ENCODE results near the gene PIK3R3.

Gene PIK3R3

GRCh38 chr1:46132529-46133180 lies at the start of gene PIK3R3:
Gene PIK3R3, minus strand, starts transcription at chr1:46132629. Its CDS starts 677 bp downstream, at chr1:46131952.
- DNase-seq = peak; percentile 95

GRCh38 chr1:46181343-46182260 lies 49.2 kb upstream of the PIK3R3 start:
- DNase-seq = no peak

- DNase-seq = no peak
Observed at GRCh38 chr1:46180082-46180616, 47.7 kb upstream of the PIK3R3 start.

- peak; percentile 71 for DNase-seq
Observed at GRCh38 chr1:46179138-46180081, 47.0 kb upstream of the PIK3R3 start.

GRCh38 chr1:46176211-46176865 lies 43.9 kb upstream of the PIK3R3 start, which contains the start of gene P3R3URF:
Gene P3R3URF, minus strand, starts transcription at chr1:46176488. Its CDS starts 17 bp downstream, at chr1:46176471.
- no peak for DNase-seq

GRCh38 chr1:46175243-46175642 lies 42.8 kb upstream of the PIK3R3 start:
- DNase-seq = no peak

GRCh38 chr1:46174448-46175231 lies 42.2 kb upstream of the PIK3R3 start, which contains the start of gene TSPAN1:
Gene TSPAN1, plus strand, starts transcription at chr1:46175087. Its CDS starts 6,021 bp downstream, at chr1:46181108.
- DNase-seq = no peak

- DNase-seq = no peak
Observed at GRCh38 chr1:46173361-46173856, 41.0 kb upstream of the PIK3R3 start.

GRCh38 chr1:46172321-46172720 lies 39.9 kb upstream of the PIK3R3 start:
- DNase-seq = no peak

- DNase-seq = no peak
Observed at GRCh38 chr1:46171871-46172270, 39.4 kb upstream of the PIK3R3 start.

GRCh38 chr1:46171351-46171750 lies 38.9 kb upstream of the PIK3R3 start:
- no peak for DNase-seq

GRCh38 chr1:46169811-46170454 lies 37.5 kb upstream of the PIK3R3 start:
- no peak for DNase-seq

- DNase-seq = no peak
Observed at GRCh38 chr1:46168477-46168876, 36.0 kb upstream of the PIK3R3 start.

GRCh38 chr1:46166521-46167462 lies 34.4 kb upstream of the PIK3R3 start:
- no peak for DNase-seq

- DNase-seq = no peak
Observed at GRCh38 chr1:46160212-46160611, 27.8 kb upstream of the PIK3R3 start.

- no peak for DNase-seq
Observed at GRCh38 chr1:46159516-46159915, 27.1 kb upstream of the PIK3R3 start.

- no peak for DNase-seq
Observed at GRCh38 chr1:46158312-46159281, 26.2 kb upstream of the PIK3R3 start.

GRCh38 chr1:46157916-46158311 lies 25.5 kb upstream of the PIK3R3 start:
- no peak for DNase-seq

All from amniotic stem cell (primary cell).